ENCODE results near the gene CFDP1.

GRCh38 chr16:75305364-75306098 lies 127.8 kb downstream of the CFDP1 start:
- TF ChIP-seq, protein P1, sequence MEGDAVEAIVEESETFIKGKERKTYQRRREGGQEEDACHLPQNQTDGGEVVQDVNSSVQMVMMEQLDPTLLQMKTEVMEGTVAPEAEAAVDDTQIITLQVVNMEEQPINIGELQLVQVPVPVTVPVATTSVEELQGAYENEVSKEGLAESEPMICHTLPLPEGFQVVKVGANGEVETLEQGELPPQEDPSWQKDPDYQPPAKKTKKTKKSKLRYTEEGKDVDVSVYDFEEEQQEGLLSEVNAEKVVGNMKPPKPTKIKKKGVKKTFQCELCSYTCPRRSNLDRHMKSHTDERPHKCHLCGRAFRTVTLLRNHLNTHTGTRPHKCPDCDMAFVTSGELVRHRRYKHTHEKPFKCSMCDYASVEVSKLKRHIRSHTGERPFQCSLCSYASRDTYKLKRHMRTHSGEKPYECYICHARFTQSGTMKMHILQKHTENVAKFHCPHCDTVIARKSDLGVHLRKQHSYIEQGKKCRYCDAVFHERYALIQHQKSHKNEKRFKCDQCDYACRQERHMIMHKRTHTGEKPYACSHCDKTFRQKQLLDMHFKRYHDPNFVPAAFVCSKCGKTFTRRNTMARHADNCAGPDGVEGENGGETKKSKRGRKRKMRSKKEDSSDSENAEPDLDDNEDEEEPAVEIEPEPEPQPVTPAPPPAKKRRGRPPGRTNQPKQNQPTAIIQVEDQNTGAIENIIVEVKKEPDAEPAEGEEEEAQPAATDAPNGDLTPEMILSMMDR (IDR thresholded peaks at IDR 0.05; ENCODE audit: low read depth, low read length), result no peak
- no peak for TF ChIP-seq EZH2phosphoT487 (IDR thresholded peaks at IDR 0.05; ENCODE audit: low read depth)

Measured in OCI-LY3 (cell line).